HepG2 (cell line): ENCODE results near the gene NDST1.
A peak's percentile ranks its signal among the peaks of the same experiment; 100 is the strongest.

ENCODE experiments used
- ARHGAP35 ChIP-seq: sonication (generic); formaldehyde crosslinking; IDR thresholded peaks from 2 replicates; pipeline ENCODE4 v1.9.0; 2022; ENCODE audit warnings: mild to moderate bottlenecking, inconsistent platforms, moderate library complexity, missing genetic modification reagents, borderline replicate concordance
- ATF3 ChIP-seq: sonication (generic); formaldehyde crosslinking; IDR thresholded peaks from 2 replicates; pipeline ENCODE4 v1.4.0; 2020; ENCODE audit warnings: missing genetic modification reagents
- CSRNP1 ChIP-seq: sonication (generic); formaldehyde crosslinking; IDR thresholded peaks from 2 replicates; pipeline ENCODE4 v1.8.1; 2023; ENCODE audit warnings: mild to moderate bottlenecking, missing genetic modification reagents
- ESRRA ChIP-seq: sonication (generic); formaldehyde crosslinking; IDR thresholded peaks from 2 replicates; pipeline ENCODE4 v1.5.1; 2020; ENCODE audit warnings: mild to moderate bottlenecking, low read depth, missing genetic modification reagents
- MLLT10 ChIP-seq: sonication (generic); formaldehyde crosslinking; IDR thresholded peaks from 2 replicates; pipeline ENCODE4 v1.4.0; 2020; ENCODE audit warnings: missing genetic modification reagents
- PHF5A ChIP-seq: IDR thresholded peaks from one replicate; pipeline ENCODE4 v1.6.1; 2018; ENCODE audit warnings: low read depth, missing genetic modification reagents; ENCODE audit not compliant: unreplicated experiment
- POLR2A ChIP-seq, 2 experiments: IDR thresholded peaks; 2 replicates each; pipeline ENCODE4 v1.6.1; 2011; ENCODE audit warnings: low read depth in 2 of 2, low read length in 2 of 2, mild to moderate bottlenecking in 1 of 2, moderate library complexity in 1 of 2; ENCODE audit not compliant: insufficient read depth in 1 of 2
- ZNF549 ChIP-seq: sonication (generic); formaldehyde crosslinking; IDR thresholded peaks from 2 replicates; pipeline ENCODE4 v1.5.0; 2020; ENCODE audit warnings: missing genetic modification reagents
- ZNF687 ChIP-seq: sonication (generic); formaldehyde crosslinking; IDR thresholded peaks from 2 replicates; pipeline ENCODE4 v1.5.1; 2020; ENCODE audit warnings: mild to moderate bottlenecking, missing genetic modification reagents, moderate library complexity
- TF ChIP-seq, protein P1 (sequence below): sonication (generic); formaldehyde crosslinking; IDR thresholded peaks from 2 replicates; pipeline ENCODE4 v1.5.0; 2020; ENCODE audit warnings: mild to moderate bottlenecking, missing genetic modification reagents, moderate library complexity

DNA sequence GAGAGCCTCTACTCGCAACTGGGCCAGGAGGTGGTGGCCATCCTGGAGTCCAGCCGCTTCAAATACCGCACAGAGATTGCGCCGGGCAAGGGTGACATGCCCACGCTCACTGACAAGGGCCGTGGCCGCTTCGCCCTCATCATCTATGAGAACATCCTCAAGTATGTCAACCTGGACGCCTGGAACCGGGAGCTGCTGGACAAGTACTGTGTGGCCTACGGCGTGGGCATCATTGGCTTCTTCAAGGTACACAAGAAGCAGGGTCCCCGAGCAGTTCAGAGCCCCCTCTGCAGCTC, 13.5 kb downstream of the NDST1 start:
- TF ChIP-seq ZNF549, result no peak
- no peak for TF ChIP-seq ARHGAP35 (CRISPR knock-in tag)
- no peak for TF ChIP-seq MLLT10 (CRISPR knock-in tag)
- TF ChIP-seq, protein P1, sequence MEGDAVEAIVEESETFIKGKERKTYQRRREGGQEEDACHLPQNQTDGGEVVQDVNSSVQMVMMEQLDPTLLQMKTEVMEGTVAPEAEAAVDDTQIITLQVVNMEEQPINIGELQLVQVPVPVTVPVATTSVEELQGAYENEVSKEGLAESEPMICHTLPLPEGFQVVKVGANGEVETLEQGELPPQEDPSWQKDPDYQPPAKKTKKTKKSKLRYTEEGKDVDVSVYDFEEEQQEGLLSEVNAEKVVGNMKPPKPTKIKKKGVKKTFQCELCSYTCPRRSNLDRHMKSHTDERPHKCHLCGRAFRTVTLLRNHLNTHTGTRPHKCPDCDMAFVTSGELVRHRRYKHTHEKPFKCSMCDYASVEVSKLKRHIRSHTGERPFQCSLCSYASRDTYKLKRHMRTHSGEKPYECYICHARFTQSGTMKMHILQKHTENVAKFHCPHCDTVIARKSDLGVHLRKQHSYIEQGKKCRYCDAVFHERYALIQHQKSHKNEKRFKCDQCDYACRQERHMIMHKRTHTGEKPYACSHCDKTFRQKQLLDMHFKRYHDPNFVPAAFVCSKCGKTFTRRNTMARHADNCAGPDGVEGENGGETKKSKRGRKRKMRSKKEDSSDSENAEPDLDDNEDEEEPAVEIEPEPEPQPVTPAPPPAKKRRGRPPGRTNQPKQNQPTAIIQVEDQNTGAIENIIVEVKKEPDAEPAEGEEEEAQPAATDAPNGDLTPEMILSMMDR (CRISPR knock-in tag), result no peak
- no peak for TF ChIP-seq ESRRA
- no peak for TF ChIP-seq PHF5A
- TF ChIP-seq CSRNP1 (CRISPR knock-in tag), result no peak
- TF ChIP-seq ATF3, result no peak
- peak; percentile 1 for TF ChIP-seq ZNF687 (CRISPR knock-in tag)
- TF ChIP-seq POLR2A (IDR thresholded peaks at IDR 0.05; ENCODE audit: insufficient read depth in 1 of 2, low read depth in 2 of 2, low read length in 2 of 2), result no peak
